ENCODE results near the gene MC1R. TPM values are rescaled to one million over a fixed set of nuclear protein-coding genes. Genes with fewer than 3 reads are reported as not detected.

The MC1R gene
- total and polyA plus RNA-seq, 2 of the 8 experiments (the other 6 are each of a cell fraction or from before 2014, with no cell fraction given) = 2.2 to 2.9 TPM

- H2BK5ac ChIP-seq (ENCODE audit: low read depth, low read length) = no peak overlapping the region
- no peak overlapping the region for H3K56ac ChIP-seq (replicated peaks; ENCODE audit: insufficient read length, low read depth, low read length)
- H4K5ac ChIP-seq (ENCODE audit: insufficient read length, low read depth, low read length) = no peak overlapping the region
- H2BK120ac ChIP-seq (replicated peaks; ENCODE audit: low read depth, low read length) = no peak overlapping the region
- no peak for TF ChIP-seq FOSL1 (IDR thresholded peaks at IDR 0.05; ENCODE audit: insufficient read depth, low read depth, low read length)
- no peak for TF ChIP-seq JUN (IDR thresholded peaks at IDR 0.05; ENCODE audit: low read depth, low read length)
- H3K9me3 ChIP-seq (ENCODE audit: insufficient read depth in 2 of 2, low read depth in 1 of 2, low read length in 1 of 2) = no peaks in the 10 kb centered on the region
- peaks cover 7 to 28% of the 10 kb centered on the region in 2 experiments for H4K20me1 ChIP-seq (replicated peaks in 1 of 2; ENCODE audit: control insufficient read depth in 1 of 2, insufficient read depth in 2 of 2, low read length in 2 of 2)
- CTCF ChIA-PET (ENCODE audit: partially characterized antibody) = interaction anchor here (1.0 kb wide), 2 partner anchors 13 to 16 kb away, joined by 5 to 6 read pairs; no protein-coding TSS in a partner anchor
- no peak overlapping the region for H3K4me2 ChIP-seq (ENCODE audit: insufficient read depth in 1 of 2, low read depth in 2 of 2, low read length in 2 of 2)
- H3K4me3 ChIP-seq (ENCODE audit: extremely low read depth in 1 of 4, insufficient read depth in 2 of 4, low read depth in 3 of 4, low read length in 4 of 4) = no peak overlapping the region
- no peak overlapping the region for H2BK12ac ChIP-seq (ENCODE audit: low read depth, low read length)
- H3K4me1 ChIP-seq (replicated peaks in 1 of 4; ENCODE audit: control insufficient read depth in 3 of 4, insufficient read depth in 4 of 4, low read length in 3 of 4) = no peaks in the 10 kb centered on the region
- no peaks in the 10 kb centered on the region for H3K79me2 ChIP-seq (ENCODE audit: control insufficient read depth in 1 of 2, insufficient read depth in 2 of 2, low read length in 2 of 2)
- no peak overlapping the region for H4K91ac ChIP-seq (replicated peaks; ENCODE audit: insufficient read length, low read length)
- no peak overlapping the region for H3K4ac ChIP-seq (replicated peaks; ENCODE audit: insufficient read length, low read depth, low read length)
- H2AFZ ChIP-seq (ENCODE audit: low read length) = no peak overlapping the region
- no peak overlapping the region for H3K23ac ChIP-seq (ENCODE audit: insufficient read length)
- no peak overlapping the region for H2BK20ac ChIP-seq (ENCODE audit: low read length)
- POLR2A ChIA-PET (ENCODE audit: partially characterized antibody) = interaction anchor here (1.1 to 2.6 kb wide), 2 partner anchors 12 to 13 kb away, joined by 3 to 10 read pairs; partner anchors contain the start of gene TUBB3
- H2BK15ac ChIP-seq (ENCODE audit: low read length) = no peak overlapping the region
- H3K14ac ChIP-seq (ENCODE audit: insufficient read length) = no peak overlapping the region
- H4K8ac ChIP-seq (ENCODE audit: extremely low read depth, insufficient read depth, low read length) = no peak overlapping the region
- H3K79me1 ChIP-seq (ENCODE audit: low read depth, low read length) = no peaks in the 10 kb centered on the region; the same call in 1 of the 2 replicates
- DNase-seq (ENCODE audit: low read depth in 1 of 2, low spot score in 2 of 2) (no peak), FAIRE-seq (no peak)
- no peaks in the 10 kb centered on the region for H3K23me2 ChIP-seq (ENCODE audit: low read depth, low read length)
- no peak overlapping the region for H3K9ac ChIP-seq (replicated peaks in 1 of 4; ENCODE audit: extremely low read depth in 1 of 4, low read depth in 3 of 4, low read length in 3 of 4)
- no peak overlapping the region for H3K18ac ChIP-seq (ENCODE audit: extremely low read depth, low read length)
- 95% methylated on average over 57 of the region's 61 CpGs; no CpG with 5 or more reads in 1 of the 2 experiments for WGBS, 2 experiments (ENCODE audit: extremely low coverage in 1 of 2, insufficient coverage in 1 of 2, insufficient read length in 1 of 2, insufficient replicate concordance in 2 of 2, low coverage in 1 of 2, low lambda C conversion rate in 2 of 2, missing lambda C conversion rate in 1 of 2)
- no peak overlapping the region for H3K27ac ChIP-seq (ENCODE audit: low read depth, low read length)
- peaks cover 14 to 46% (median 33%) of the 10 kb centered on the region in 4 experiments; a peak in 6 of 8 replicates for H3K36me3 ChIP-seq (ENCODE audit: control insufficient read depth in 2 of 4, insufficient read depth in 4 of 4, low read length in 3 of 4)
- H3K27me3 ChIP-seq (replicated peaks in 1 of 4; ENCODE audit: control insufficient read depth in 3 of 4, extremely low read depth in 1 of 4, insufficient read depth in 3 of 4, low read length in 3 of 4) = no peaks in the 10 kb centered on the region
- H2AK5ac ChIP-seq (ENCODE audit: low read depth, low read length) = no peak overlapping the region
These were observed 16.2 kb downstream of the MC1R start for GRCh38 chr16:89934611-89935553.
